NB4 (cell line): ENCODE results near the gene ZNF652.

Experiments
- DNase-seq: peaks from one replicate; pipeline ENCODE4 v3.0.0; 2010; ENCODE audit warnings: low read depth
- H3K4me3 ChIP-seq: one replicate; pipeline ENCODE4 v1.5.1; 2011; ENCODE audit warnings: mild to moderate bottlenecking, low read depth, low read length, moderate library complexity
- CTCF ChIP-seq: IDR thresholded peaks from one replicate; pipeline ENCODE4 v1.5.1; 2012; ENCODE audit warnings: low read depth, low read length
- MAX ChIP-seq: IDR thresholded peaks from 2 replicates; pipeline ENCODE4 v1.6.1; 2011; ENCODE audit warnings: low read depth, low read length
- MYC ChIP-seq: IDR thresholded peaks from 2 replicates; pipeline ENCODE4 v1.6.1; 2011; ENCODE audit warnings: low read depth, low read length
- POLR2A ChIP-seq: IDR thresholded peaks from 2 replicates; pipeline ENCODE4 v1.6.1; 2011; ENCODE audit warnings: mild to moderate bottlenecking; ENCODE audit not compliant: insufficient read length; ENCODE audit errors: extremely low read depth

Gene ZNF652

DNA sequence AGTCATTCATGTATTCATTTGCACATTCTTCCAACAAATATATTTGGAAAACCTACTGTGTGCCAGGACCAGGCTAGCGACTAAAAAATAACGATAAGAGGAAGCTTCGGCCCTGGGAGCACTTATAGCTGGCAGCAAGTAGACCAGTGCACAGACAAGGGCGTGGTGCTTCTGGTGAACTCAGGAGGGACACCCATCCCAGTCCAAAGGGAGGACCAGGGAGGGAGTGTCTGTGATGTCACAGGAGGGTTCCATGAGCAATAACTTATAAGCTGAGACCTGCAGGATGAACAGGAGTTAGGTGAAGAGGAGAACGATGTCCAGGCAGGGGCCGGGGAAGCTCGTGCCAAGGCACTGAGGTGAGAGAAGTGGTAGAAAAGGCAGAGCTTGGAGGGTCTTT is 114.1 kb downstream of the ZNF652 start:
- H3K4me3 ChIP-seq = no peak overlapping the region
- TF ChIP-seq CTCF (no peak), MAX (no peak), POLR2A (no peak), MYC (no peak)
- no peak for DNase-seq

DNA sequence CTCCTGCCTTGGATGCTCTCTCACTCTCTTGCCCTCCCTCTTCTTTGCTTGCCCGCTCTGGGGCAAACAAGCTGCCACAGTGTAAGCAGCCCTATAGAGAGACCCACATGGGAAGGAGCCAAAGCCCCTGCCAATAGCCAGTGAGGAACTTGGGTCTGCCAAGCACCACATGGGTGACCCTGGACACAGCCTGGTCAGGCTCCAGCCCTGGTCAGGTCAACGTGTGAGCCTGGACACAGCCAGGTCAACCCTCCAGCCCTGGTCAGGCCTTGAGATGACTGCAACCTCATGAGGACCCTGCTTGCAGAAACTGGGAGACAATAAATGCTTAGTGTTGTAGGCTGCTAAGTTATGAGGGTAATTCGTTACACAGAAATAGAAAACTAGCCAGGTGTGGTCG is 117.2 kb downstream of the ZNF652 start:
- DNase-seq = no peak
- no peak overlapping the region for H3K4me3 ChIP-seq
- no peak for TF ChIP-seq CTCF
